SK-N-MC (cell line): ENCODE data around the gene ZNF30.
A peak's percentile ranks its signal among the peaks of the same experiment; 100 is the strongest.
"Not testable (repeated sequence)": the region's sequence is repeated elsewhere in the genome, so short reads cannot be mapped to it uniquely, and the experiment has no call there.

Source experiments
- DNase-seq: peaks from one replicate; pipeline ENCODE4 v3.0.0-alpha.2; 2011; ENCODE audit warnings: low read depth, low spot score
- H3K27ac ChIP-seq: fragments of 200-600 bp; sonication (generic); 2 replicates; pipeline ENCODE4 v1.5.1; 2016; ENCODE audit warnings: mixed run types
- H3K36me3 ChIP-seq: fragments of 200-600 bp; sonication (generic); 2 replicates; pipeline ENCODE4 v1.6.1; 2017; ENCODE audit warnings: antibody characterized with exemption, low read length, mixed read lengths; ENCODE audit not compliant: insufficient read depth
- H3K4me3 ChIP-seq: fragments of 200-600 bp; sonication (generic); 2 replicates; pipeline ENCODE4 v1.5.1; 2016
- H3K9ac ChIP-seq: fragments of 200-600 bp; sonication (generic); 2 replicates; pipeline ENCODE4 v1.8.0; 2017; ENCODE audit warnings: mixed run types, mixed read lengths; ENCODE audit not compliant: insufficient read length
- H3K9me3 ChIP-seq: fragments of 200-600 bp; sonication (generic); 2 replicates; pipeline ENCODE4 v1.6.1; 2017; ENCODE audit warnings: low read depth, mild to moderate bottlenecking, antibody characterized with exemption, low read length, moderate library complexity, mixed read lengths
- EZH2 ChIP-seq: fragments of 200-600 bp; sonication (generic); IDR thresholded peaks from one replicate; pipeline ENCODE4 v1.6.1; 2017; ENCODE audit warnings: antibody characterized with exemption
- FOXP2 ChIP-seq: optimal IDR thresholded peaks from 2 replicates; pipeline ENCODE3; 2011; ENCODE audit warnings: mild to moderate bottlenecking, moderate library complexity; ENCODE audit not compliant: insufficient read depth; ENCODE audit errors: extremely low read length, control extremely low read depth
- POLR2AphosphoS5 ChIP-seq: IDR thresholded peaks from 2 replicates; pipeline ENCODE4 v1.6.1; 2012; ENCODE audit warnings: mild to moderate bottlenecking, low read depth, low read length, borderline replicate concordance

ZNF30 gene

DNA sequence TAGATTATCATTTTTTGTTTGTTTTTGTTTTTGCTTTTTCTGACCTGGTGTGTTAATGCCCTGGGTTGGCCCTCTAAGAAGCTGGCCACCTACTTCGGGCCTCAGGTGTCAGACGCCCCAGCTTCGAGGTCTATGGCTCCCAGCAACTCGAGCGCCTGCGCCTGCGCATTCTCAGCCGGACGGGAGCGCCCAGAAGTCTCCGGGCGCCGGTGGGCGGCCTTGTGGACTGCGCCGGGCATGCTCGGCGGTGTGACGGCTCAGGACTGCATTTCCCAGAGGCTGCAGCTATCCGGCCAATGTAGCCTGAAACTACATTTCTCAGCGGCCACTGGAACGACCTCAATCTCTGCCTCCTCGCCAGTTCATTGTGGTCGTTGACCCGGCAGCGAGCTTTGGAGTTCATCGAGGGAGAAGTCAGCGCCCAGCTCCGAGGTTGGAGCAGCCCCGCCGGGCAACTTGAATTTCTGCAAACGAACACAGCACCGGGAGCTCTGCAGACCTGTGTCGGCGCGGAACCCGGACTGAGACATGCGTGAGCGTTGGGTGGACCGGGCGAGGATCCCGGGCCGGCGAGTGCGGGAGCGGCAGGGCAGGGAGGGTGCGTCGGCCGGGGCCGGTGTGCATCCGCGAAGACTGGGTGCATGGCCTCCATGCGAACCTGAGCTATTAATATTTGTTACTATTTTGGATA, at the start of gene ZNF30:
Gene ZNF30 (plus strand): TSS at position 219 of the 691 bp plus-strand sequence. CDS start 3,045 bp downstream, outside the sequence.
- TF ChIP-seq POLR2AphosphoS5 (peak; percentile 81), EZH2 (no peak), FOXP2 (no peak)
- Histone ChIP-seq H3K27ac (no peak within 1 kb of the TSS), H3K4me3 (peak within 1 kb of the TSS; percentile 84), H3K9me3 (no peaks in the 10 kb centered on the region), H3K9ac (peak within 1 kb of the TSS; percentile 75), H3K36me3 (peaks cover 7% of the 10 kb centered on the region)
- no peak for DNase-seq

- TF ChIP-seq POLR2AphosphoS5, result no peak
- TF ChIP-seq EZH2, result no peak
- TF ChIP-seq FOXP2, result no peak
- Histone ChIP-seq H3K27ac (no peak overlapping the region), H3K9ac (no peak overlapping the region), H3K9me3 (no peaks in the 10 kb centered on the region), H3K36me3 (no peaks in the 10 kb centered on the region), H3K4me3 (no peak overlapping the region)
- no peak for DNase-seq
Observed at GRCh38 chr19:34879563-34879962, 47.1 kb upstream of the ZNF30 start.

DNA sequence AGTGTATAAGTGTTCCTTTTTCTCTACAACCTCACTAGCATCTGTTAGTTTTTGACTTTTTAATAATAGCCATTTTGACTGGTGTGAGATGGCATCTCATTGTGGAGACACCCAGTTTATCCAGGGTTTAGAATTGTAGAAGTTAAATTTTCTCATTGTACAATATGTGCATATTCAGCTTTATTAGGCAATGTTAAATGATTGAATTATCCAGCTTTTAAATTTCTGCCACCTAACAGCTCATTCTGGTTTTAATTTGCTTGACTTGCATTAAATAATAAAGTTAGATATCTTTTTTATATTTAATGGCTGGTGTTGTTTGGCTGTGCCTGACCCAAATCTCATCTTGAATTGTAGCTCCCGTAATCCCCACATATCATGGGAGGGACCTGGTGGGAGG, 46.7 kb upstream of the ZNF30 start:
- no peak for DNase-seq
- no peak for TF ChIP-seq POLR2AphosphoS5
- no peak for TF ChIP-seq FOXP2
- TF ChIP-seq EZH2, result no peak
- H3K9me3 ChIP-seq, result no peaks in the 10 kb centered on the region
- no peak overlapping the region for H3K4me3 ChIP-seq
- no peaks in the 10 kb centered on the region for H3K36me3 ChIP-seq
- no peak overlapping the region for H3K9ac ChIP-seq
- no peak overlapping the region for H3K27ac ChIP-seq

- no peak for DNase-seq
- H3K36me3 ChIP-seq, result no peaks in the 10 kb centered on the region
- no peaks in the 10 kb centered on the region for H3K9me3 ChIP-seq
- H3K9ac ChIP-seq, result no peak overlapping the region
- TF ChIP-seq FOXP2 (no peak), POLR2AphosphoS5 (no peak), EZH2 (no peak)
- H3K4me3 ChIP-seq, result no peak overlapping the region
- no peak overlapping the region for H3K27ac ChIP-seq
Observed at GRCh38 chr19:34881982-34882381, 44.7 kb upstream of the ZNF30 start.

DNA sequence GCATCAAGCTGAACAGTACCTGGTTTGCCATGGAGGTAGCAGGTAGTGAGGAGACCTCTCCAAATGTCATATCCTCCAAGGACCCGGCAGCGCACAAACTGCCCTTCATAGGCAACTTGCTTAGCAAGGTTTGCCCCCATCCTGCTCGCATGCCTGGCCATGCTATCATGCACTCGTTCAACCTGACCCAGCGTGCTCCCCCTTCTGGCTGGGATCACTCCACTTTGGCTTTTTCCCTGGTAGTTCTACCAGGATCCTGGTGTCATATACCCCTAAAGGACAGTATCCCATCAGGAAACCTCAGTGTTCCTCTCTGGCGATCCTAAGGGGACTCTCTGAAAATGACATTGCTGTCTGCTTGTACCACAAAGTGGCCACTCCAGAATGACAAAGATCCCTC, 38.6 kb upstream of the ZNF30 start:
- H3K27ac ChIP-seq, result no peak overlapping the region
- no peak for TF ChIP-seq POLR2AphosphoS5
- TF ChIP-seq EZH2, result no peak
- no peak for TF ChIP-seq FOXP2
- DNase-seq, result no peak
- H3K9me3 ChIP-seq, result no peaks in the 10 kb centered on the region
- H3K9ac ChIP-seq, result no peak overlapping the region
- H3K4me3 ChIP-seq, result no peak overlapping the region
- no peaks in the 10 kb centered on the region for H3K36me3 ChIP-seq

GRCh38 chr19:34900245-34900644, 26.5 kb upstream of the ZNF30 start:
- H3K36me3 ChIP-seq, result no peaks in the 10 kb centered on the region
- no peak overlapping the region for H3K27ac ChIP-seq
- DNase-seq, result no peak
- no peak overlapping the region for H3K9ac ChIP-seq
- H3K9me3 ChIP-seq, result no peaks in the 10 kb centered on the region
- no peak overlapping the region for H3K4me3 ChIP-seq
- TF ChIP-seq POLR2AphosphoS5, result no peak
- TF ChIP-seq FOXP2, result no peak
- TF ChIP-seq EZH2, result no peak

DNA sequence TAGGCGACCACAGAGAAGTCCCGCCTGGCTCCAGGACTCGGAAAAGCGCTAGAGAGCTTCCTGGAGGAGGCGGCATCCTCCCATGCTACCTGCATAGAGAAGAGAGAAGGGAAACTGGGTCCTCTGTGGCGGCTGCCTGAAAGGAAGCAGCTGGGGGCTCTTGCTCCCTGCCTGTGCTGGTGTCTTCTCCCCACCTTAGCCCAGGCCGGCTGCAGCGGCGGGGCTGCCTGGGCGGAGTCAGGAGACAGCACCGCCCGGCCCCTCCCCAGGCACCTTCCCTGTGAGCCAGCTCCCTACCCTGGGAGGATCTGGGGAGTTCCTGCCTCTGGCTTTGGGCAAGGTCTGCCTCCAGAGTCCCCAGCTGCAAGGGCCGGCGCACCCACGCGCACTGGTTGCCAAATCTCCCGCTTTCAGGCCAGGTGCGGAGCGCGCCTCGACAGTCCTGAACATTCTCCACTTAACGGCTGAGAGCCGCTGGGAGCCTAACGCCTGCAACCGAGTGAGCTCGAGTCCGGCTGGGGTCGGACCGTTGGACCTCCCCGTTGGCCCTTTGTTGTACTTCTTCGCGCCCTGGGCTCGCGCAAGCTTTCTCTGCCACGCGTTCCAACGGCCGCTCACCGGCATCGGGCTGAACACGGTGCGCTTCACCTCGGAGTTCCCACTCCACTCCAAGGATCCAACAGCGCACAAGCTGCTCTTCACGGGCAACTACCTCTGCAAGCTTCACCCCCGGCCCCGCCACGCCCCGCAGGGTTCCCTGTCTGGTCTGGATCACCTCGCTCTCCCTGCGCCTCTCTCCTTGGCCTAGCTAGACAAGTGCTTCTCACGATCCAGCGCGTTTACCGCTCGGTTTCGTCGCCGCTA, 21.8 kb upstream of the ZNF30 start:
- H3K4me3 ChIP-seq, result no peak overlapping the region
- no peaks in the 10 kb centered on the region for H3K36me3 ChIP-seq
- TF ChIP-seq FOXP2 (no peak), EZH2 (no peak), POLR2AphosphoS5 (no peak)
- no peak for DNase-seq
- no peaks in the 10 kb centered on the region for H3K9me3 ChIP-seq
- H3K9ac ChIP-seq, result no peak overlapping the region
- no peak overlapping the region for H3K27ac ChIP-seq

- TF ChIP-seq POLR2AphosphoS5, result no peak
- no peak for TF ChIP-seq FOXP2
- TF ChIP-seq EZH2, result no peak
- Histone ChIP-seq H3K36me3 (no peaks in the 10 kb centered on the region), H3K27ac (no peak overlapping the region), H3K9me3 (no peaks in the 10 kb centered on the region), H3K4me3 (no peak overlapping the region), H3K9ac (no peak overlapping the region)
- DNase-seq, result no peak
Observed at GRCh38 chr19:34910770-34911169, 15.9 kb upstream of the ZNF30 start.

DNA sequence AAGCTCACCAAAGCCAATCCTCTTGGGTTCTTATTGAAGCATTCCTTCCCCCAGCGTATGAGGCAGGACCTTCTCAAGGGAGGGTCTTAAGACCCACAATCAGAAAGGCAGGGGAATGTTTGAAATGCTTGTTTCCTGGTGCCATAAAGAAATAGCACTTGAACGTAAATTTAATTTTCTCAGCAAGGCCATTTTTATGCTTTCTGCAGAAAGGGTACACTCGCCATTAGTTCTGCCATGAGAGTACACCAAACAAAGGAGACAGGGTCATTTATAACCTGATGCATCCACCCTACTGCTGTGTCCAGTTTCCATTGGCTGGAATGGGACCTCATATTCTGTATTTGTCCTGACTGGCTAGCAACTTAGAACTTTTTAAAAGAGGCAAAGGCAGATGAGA, 9.6 kb upstream of the ZNF30 start:
- not testable (repeated sequence) for H3K36me3 ChIP-seq, H3K9ac ChIP-seq, H3K9me3 ChIP-seq, H3K27ac ChIP-seq, H3K4me3 ChIP-seq, DNase-seq
